GM12872 (cell line): Measurements from ENCODE around the gene SETMAR.

Experiments used
- CTCF ChIP-seq: IDR thresholded peaks from 3 replicates; pipeline ENCODE4 v1.5.1; 2011; ENCODE audit warnings: low read depth, mild to moderate bottlenecking, low read length, moderate library complexity; ENCODE audit not compliant: insufficient read depth

The SETMAR gene

GRCh38 chr3:4356546-4357410, 53.6 kb downstream of the SETMAR start:
- TF ChIP-seq CTCF, result no peak

GRCh38 chr3:4358273-4358672, 55.1 kb downstream of the SETMAR start:
- TF ChIP-seq CTCF, result no peak

- TF ChIP-seq CTCF, result no peak
These were observed 56.8 kb downstream of the SETMAR start for GRCh38 chr3:4359805-4360502.

GRCh38 chr3:4360817-4361216, 57.6 kb downstream of the SETMAR start:
- TF ChIP-seq CTCF, result no peak

- no peak for TF ChIP-seq CTCF
These were observed 59.4 kb downstream of the SETMAR start for GRCh38 chr3:4362523-4362922.
